SU-DHL-6 (cell line): ENCODE measurements around the gene EXOC7.

Experiments
- H2AFZ ChIP-seq: fragments of 200-600 bp; sonication (generic); 2 replicates; pipeline ENCODE4 v1.6.1; 2014; ENCODE audit warnings: low read depth, mild to moderate bottlenecking, moderate library complexity, mixed read lengths, antibody characterized with exemption, low read length; ENCODE audit not compliant: severe bottlenecking
- H3F3A ChIP-seq: fragments of 200-600 bp; shearing (Covaris generic); 2 replicates; pipeline ENCODE4 v1.6.0; 2016; ENCODE audit warnings: antibody characterized with exemption, mild to moderate bottlenecking; ENCODE audit not compliant: insufficient read depth
- H3K27ac ChIP-seq: fragments of 200-600 bp; sonication (generic); 2 replicates; pipeline ENCODE4 v1.5.1; 2016; ENCODE audit warnings: low read depth, mild to moderate bottlenecking, low read length, moderate library complexity, mixed read lengths
- H3K27me3 ChIP-seq: fragments of 200-600 bp; sonication (generic), shearing (Covaris generic); 2 replicates; pipeline ENCODE4 v1.6.0; 2014; ENCODE audit warnings: mild to moderate bottlenecking, low read length
- H3K36me3 ChIP-seq: fragments of 200-600 bp; sonication (generic); 2 replicates; pipeline ENCODE4 v1.6.1; 2014; ENCODE audit warnings: mild to moderate bottlenecking, low read length, mixed read lengths
- H3K4me2 ChIP-seq: fragments of 300-600, 200-600 bp; shearing (Covaris generic), sonication (generic); 2 replicates; pipeline ENCODE4 v1.6.0; 2014; ENCODE audit warnings: low read length, low read depth, mild to moderate bottlenecking; ENCODE audit not compliant: poor library complexity, severe bottlenecking
- H3K4me3 ChIP-seq: fragments of 200-600 bp; sonication (generic); 2 replicates; pipeline ENCODE4 v1.5.1; 2014; ENCODE audit warnings: antibody characterized with exemption, low read length, mild to moderate bottlenecking, mixed read lengths; ENCODE audit not compliant: insufficient read depth, poor library complexity, severe bottlenecking
- H3K79me2 ChIP-seq: fragments of 200-600 bp; sonication (generic); 2 replicates; pipeline ENCODE4 v1.6.1; 2014; ENCODE audit warnings: mild to moderate bottlenecking, low read length, moderate library complexity; ENCODE audit not compliant: insufficient read depth
- H3K9ac ChIP-seq: fragments of 200-600 bp; sonication (generic); 2 replicates; pipeline ENCODE4 v1.7.0; 2014; ENCODE audit warnings: mild to moderate bottlenecking, low read length
- H3K9me2 ChIP-seq: fragments of 200-600 bp; sonication (generic); replicated peaks from 2 replicates; pipeline ENCODE4 v1.6.1; 2014; ENCODE audit warnings: low read length; ENCODE audit not compliant: insufficient read depth
- H3K9me3 ChIP-seq: fragments of 200-600 bp; sonication (generic); 2 replicates; pipeline ENCODE4 v1.6.1; 2014; ENCODE audit warnings: low read length, mixed read lengths; ENCODE audit not compliant: insufficient read depth
- H4K20me1 ChIP-seq: fragments of 200-600 bp; sonication (generic); 2 replicates; pipeline ENCODE4 v1.6.1; 2014; ENCODE audit warnings: low read depth, mild to moderate bottlenecking, antibody characterized with exemption, low read length, moderate library complexity, mixed read lengths
- CTCF ChIP-seq: fragments of 200-600 bp; sonication (generic); IDR thresholded peaks from one replicate; pipeline ENCODE4 v1.5.1; 2017; ENCODE audit warnings: antibody characterized with exemption, mild to moderate bottlenecking, low read length, moderate library complexity; ENCODE audit not compliant: insufficient read depth, poor library complexity, severe bottlenecking
- EZH2phosphoT487 ChIP-seq: fragments of 200-600 bp; sonication (generic), shearing (Covaris generic); conservative IDR thresholded peaks from 2 replicates; pipeline ENCODE4 v1.6.1; 2018; ENCODE audit warnings: mild to moderate bottlenecking, antibody characterized with exemption, low read length, moderate library complexity, mixed read lengths

EXOC7 gene

GRCh38 chr17:76138234-76138895 lies 34.8 kb upstream of the EXOC7 start:
- no peaks in the 10 kb centered on the region for H3K79me2 ChIP-seq
- no peaks in the 10 kb centered on the region for H4K20me1 ChIP-seq
- TF ChIP-seq EZH2phosphoT487 (no peak), CTCF (no peak)
- no peak overlapping the region for H3K27ac ChIP-seq
- no peaks in the 10 kb centered on the region for H3K36me3 ChIP-seq
- no peaks in the 10 kb centered on the region for H3F3A ChIP-seq
- H3K27me3 ChIP-seq = no peaks in the 10 kb centered on the region
- no peak overlapping the region for H3K4me2 ChIP-seq
- H3K9ac ChIP-seq = no peak overlapping the region
- H3K9me3 ChIP-seq = no peaks in the 10 kb centered on the region
- no peak overlapping the region for H3K4me3 ChIP-seq
- H3K9me2 ChIP-seq = no peaks in the 10 kb centered on the region
- no peak overlapping the region for H2AFZ ChIP-seq

DNA sequence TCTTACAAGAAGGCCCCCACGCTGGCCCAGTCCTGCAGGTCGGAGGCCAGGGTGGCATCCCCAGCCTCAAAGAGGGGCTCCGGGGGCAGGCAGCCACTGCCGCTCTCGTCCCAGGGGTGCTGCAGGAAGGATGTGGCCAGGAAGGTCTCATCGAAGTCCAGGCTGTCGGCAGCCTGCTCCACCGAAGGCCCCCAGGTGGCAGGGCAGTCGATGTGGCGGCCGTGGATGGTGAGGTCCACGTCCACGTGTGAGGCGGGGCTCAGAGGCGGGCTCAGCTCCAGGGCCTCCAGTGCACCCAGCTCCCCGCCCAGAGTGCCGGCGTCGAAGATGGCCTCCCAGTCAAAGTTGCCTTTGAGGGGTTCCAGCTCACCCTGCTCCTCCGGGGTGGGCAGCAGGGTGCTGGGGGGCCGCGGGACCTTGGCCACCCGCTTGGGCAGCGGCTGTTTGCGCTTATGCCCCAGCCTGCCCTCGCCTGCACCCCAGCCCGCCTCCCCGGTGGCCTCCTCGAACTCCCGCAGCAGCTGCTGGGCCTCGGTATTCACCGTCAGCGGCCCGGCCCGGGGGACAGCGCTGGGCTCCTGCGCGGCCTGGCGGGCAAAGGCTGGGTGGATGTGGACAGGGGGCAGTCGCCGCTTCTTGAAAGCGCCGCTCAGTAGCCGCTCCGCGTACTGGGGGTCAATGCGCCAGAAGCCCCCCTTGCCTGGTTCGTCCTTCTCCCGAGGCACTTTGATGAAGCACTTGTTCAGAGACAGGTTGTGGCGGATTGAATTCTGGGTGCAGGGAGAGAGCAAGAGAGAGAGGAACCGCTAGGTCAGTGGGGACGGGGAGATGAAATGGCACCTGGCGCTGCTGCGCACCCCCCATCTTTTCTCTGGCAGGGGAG lies 34.0 kb upstream of the EXOC7 start:
- no peak overlapping the region for H3K4me3 ChIP-seq

DNA sequence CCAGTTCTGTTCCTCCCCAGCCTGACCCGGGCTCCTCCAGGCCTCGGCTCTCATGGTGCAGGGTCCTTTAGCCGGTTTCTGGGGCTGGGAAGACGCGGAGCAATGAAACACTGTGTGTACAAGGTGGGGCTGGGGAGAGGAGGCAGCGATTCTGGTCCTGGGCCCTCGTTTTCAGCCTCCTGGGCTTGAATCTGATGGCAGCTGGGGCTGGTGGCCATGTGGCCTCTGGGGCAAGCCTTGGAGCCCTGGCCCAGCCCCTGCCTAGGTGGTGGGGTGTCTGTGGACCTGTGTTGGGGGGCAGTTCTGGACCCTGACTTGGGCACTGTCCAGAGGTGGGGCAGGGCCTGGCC lies 33.4 kb upstream of the EXOC7 start:
- TF ChIP-seq EZH2phosphoT487 = no peak
- TF ChIP-seq CTCF = no peak
- no peaks in the 10 kb centered on the region for H3K9me3 ChIP-seq

More for the DNA sequence above, 34.0 kb upstream of the EXOC7 start:
- Histone ChIP-seq H3K4me2 (no peak overlapping the region), H3K9me3 (no peaks in the 10 kb centered on the region), H3K36me3 (no peaks in the 10 kb centered on the region), H3F3A (no peaks in the 10 kb centered on the region), H3K79me2 (no peaks in the 10 kb centered on the region), H3K27ac (no peak overlapping the region), H2AFZ (no peak overlapping the region), H3K9me2 (no peaks in the 10 kb centered on the region), H3K27me3 (no peaks in the 10 kb centered on the region), H4K20me1 (no peaks in the 10 kb centered on the region), H3K9ac (no peak overlapping the region)
- no peak for TF ChIP-seq CTCF
- TF ChIP-seq EZH2phosphoT487 = no peak

More for the DNA sequence above, 33.4 kb upstream of the EXOC7 start:
- Histone ChIP-seq H3K36me3 (no peaks in the 10 kb centered on the region), H3K27me3 (no peaks in the 10 kb centered on the region), H3K4me3 (no peak overlapping the region), H3K27ac (no peak overlapping the region), H2AFZ (no peak overlapping the region), H3K9me2 (no peaks in the 10 kb centered on the region), H3K4me2 (no peak overlapping the region), H3K9ac (no peak overlapping the region), H3K79me2 (no peaks in the 10 kb centered on the region), H3F3A (no peaks in the 10 kb centered on the region), H4K20me1 (no peaks in the 10 kb centered on the region)
